HG03095 (cell line): ENCODE data around the gene MALAT1.
A peak's percentile ranks its signal among the peaks of the same experiment; 100 is the strongest.

Experiments used
- ATAC-seq: cut with Tn5 transposase; IDR thresholded peaks from one replicate; pipeline ENCODE4 v1.9.1; 2021; ENCODE audit warnings: moderate library complexity; ENCODE audit not compliant: unreplicated experiment

The MALAT1 gene

DNA sequence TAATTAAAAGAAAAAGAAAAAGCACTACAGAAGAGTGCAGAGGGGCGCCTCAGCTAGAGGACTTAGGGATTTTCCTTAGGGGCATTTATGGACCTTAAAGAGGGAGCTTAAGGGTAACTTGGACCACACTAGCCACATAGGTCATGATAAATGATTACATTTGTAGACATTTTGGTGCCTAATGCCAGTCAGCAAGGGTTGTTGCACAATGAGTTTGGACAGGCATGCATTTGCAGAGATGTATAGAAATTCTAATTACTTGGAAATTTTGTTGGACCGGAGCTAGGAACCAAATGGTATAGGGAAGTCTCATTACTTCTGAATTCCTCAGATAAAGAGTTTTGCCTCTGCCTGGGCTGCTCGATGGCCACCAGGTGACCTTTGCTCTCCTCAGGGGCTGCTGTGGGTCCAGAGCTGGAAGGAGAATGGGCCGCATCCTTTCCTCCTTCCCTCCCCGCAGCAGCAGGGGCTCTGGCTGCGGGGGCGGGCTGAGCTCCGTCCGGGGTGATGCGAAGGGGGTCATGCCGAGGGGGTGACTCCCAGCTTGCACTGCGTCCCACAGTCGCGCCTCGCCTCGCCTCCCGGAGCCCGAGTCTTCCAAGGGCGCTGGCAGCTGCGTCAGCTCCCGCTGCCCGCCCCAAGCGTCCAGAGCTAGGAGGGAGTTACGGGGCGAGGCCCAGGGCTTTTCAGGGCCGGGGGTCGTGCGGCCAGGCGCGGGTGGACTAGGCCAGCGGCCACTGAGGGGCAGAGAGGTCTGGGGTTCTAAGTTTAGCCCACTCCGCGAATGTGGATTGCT, 20.3 kb upstream of the MALAT1 start:
- no peak for ATAC-seq

DNA sequence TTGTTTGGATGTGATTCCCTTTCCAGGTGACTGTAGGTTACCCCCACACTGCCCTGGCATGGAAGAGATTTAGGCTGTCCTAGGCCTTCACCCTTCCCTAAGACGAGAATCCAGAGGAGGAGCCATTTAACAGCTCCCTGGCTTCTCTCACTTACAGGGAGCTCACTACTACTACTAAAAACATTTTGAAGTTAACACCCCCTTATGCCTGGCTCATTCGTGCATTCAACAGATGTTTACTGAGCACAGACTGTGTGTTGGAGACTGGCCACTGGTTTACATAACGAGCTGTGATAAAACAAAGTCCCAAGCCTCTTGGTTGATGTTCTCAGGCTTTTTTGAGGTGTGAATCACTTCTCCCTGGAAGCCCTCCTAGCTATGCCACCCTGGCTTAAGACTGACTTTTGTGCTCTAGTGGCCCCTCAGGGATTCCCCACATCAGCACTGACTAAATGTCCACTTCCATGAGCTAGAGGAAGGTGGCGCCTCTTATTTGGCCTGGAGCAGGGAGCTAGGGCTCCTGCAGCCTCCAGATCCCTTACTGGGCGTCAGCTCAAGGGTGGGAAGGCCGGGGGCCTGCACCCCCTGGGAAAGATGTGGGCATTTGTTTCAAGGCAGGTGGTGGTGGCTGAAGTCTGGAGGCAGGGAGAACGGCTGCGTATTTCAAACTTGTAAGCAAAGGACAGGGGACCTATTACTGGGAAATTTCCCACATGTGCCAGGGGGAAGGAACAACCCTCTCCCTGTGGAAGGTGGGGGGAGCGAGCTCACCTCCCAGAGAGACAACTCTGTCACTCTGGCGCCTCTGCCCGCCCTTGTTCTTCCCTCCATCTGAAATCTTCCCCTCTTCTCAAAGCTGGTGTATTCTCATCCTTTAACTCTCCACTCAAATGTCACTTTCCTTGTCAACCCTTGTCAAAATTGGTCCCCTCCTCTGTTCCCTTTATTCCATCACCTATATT, 19.4 kb upstream of the MALAT1 start:
- ATAC-seq = no peak

DNA sequence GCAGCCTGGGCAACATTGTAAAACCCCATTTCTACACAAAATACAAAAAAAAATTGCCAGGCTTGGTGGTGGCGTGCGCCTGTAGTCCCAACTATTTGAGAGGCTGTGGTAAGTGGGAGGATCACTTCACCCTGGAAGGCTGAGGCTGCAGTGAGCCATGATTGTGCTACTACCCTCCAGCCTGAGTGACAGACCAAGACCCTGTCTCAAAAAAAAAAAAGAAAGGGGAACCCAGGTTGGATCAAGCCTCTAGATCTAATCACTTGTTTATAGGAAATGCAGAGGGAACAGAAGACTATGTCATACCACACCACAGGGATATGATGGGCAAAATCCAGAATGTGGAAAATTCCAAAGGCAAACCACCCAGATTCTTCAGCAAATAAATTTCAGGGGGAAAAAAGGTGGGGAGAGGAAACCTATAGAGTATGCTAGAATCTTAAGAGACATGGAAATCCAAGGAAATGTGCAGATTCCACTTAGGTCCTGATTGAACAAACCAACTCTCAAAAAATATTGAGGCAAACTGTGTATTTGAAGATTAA, 16.5 kb upstream of the MALAT1 start:
- no peak for ATAC-seq

DNA sequence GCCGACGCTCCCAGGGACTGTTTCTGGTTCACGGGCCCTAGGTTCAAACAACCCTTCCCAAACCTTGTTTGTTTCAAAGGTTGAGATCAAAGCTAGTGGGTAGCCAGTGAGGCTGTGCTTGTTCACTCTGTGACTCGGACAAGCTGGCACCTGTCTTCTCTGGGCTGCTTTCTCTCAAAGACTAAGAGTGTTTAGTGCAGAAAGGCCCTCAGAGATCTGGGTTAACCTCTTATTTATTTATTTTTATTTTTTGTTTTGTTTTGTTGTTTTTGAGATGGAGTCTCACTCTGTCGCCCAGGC, 13.0 kb upstream of the MALAT1 start:
- no peak for ATAC-seq

DNA sequence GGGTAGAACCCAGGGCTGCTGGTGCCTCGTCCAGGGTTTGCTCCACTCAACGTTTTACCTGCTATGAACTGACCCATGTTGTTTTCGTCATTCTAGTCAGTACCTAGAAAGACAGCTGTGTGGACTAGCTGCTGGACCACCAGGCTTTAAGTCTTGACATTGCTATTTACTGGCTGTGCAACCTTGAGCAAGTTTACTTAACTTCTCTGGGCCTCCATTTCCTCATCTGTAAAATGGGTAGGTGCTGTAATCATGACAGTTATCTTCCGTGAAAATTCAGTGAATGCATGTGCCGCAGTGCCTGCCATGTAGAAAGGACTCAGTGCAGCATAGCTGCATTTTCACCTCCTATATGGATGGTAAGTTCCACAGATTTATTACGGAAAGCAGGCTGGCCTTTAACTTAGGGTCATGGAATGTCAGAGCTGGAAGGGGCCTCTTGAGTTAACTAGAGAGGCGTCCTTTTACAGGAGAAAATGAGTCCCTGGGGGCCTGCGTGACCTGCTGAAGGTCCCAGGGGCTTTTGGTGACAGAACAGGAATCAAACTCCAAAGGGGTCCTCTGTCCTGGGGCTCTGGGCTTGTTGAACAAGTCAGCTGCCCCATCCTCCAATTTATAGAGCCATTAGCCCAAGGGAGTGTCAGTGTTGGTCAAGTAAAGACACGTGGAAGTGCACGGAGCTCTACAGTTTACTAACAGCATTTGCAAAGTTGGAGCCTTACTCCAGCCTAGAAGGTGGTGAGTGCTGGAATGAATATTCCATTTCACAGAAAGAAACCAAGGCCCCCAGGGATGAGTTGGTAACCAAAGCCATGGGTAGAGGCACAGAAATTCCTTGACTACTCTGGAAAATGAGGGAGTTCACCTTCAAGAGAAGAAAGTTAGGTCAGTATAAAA, 12.0 kb upstream of the MALAT1 start:
- ATAC-seq = no peak

DNA sequence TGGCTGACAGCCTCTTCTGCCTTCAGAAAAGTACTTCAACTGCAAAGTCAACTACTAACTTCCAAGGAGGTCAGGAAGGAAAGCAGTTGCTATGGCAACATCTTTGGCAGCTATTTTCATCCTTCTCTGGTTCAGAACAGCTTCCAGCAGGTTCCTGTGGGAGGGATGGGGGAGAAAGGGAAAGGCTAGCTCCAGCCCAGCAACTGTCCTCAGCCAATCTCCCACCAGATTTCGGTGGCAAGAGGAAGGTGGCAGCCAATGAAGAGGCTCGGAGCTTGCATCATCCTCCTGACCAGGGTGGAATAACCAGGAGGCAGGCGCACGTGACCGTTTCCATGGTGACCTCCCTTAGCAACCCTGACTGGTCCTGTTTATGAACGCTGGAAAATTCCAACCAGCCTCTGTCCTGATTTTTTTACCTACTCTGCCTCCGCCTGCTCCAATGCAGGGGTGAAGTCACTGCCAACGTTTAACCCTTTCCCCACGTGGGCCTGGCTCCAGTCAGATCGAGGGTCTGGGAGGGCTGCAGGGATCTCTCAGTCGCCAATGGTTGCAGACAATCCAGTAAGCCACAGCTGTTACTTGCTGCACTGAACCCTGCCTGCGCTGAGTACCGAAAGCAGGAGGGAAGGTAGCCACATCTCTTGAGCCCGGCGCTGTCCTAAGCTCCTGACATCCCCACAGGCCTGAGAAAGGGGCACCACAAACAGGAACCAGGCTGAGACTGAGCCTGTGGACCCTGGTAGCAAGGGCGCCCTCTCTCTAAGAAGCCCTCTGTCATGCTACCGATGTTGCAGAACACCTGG, 11.2 kb upstream of the MALAT1 start:
- ATAC-seq = no peak

DNA sequence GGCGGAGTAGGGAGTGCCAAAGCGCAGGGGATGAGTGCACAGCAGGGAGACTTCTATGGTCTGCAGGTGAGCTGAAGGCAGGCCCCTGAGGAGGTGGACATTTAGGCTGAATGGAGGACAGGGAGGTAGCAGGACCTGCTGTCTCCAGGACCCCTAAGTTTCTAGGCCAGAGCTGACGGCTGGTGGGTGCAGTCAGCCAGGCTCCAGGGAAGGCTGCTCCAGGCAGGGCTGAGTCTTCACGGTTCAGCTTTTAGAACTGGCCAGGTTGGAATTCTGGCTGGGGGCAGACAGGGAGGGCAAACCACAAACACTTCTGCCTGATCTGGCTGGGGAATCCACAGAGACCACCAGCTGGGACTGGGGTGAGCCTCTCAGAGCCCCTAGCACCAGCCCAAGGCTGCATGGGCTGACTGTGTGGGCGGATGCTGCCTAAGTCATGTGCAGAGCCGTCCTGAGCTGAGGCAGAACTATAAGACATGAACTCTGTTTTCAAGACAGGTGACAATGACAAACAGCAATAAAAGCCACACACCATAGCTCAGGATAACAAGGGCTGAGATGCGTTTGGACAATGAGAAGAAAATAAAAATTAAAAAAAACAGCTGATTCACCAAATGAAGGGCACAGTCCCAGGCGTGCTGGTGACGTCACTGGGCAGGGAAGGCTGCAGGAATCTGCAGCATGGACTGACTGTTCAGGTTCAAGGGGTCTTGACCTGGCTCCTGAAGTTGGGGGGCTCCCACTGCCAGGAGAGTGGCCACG, 10.4 kb upstream of the MALAT1 start:
- no peak for ATAC-seq

DNA sequence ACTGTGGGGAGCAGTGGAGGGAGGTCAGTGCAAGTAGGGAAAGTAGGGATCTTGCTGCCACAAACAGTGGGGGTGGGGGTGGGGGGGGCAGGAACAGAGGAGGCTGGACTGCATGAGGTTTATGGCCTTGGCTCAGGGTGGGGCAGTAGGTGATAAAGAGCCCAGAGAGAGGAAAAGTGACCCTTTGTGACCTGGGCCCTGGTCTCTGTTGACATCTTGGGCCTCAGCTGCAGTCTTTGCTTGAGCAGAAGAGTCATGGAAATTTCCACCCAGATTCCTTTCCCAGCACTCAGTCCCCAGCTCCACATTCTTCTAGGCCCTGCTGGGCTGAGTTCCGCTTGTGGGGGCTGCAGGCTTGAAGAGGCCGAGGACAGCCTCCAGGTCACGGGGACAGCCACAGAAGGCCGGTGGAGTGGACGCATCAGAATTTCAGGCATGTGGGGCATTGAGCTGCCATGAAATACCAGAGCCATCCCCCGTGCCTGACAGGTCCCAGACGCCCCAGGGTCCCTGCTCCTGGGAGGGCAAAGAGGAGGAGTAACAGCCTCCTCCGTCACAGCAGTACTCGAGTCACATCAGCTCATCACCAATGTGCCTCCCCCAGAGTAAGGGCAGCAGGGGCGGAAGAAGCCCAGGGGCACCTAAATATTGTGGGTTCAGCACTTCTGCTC, 9.7 kb upstream of the MALAT1 start:
- no peak for ATAC-seq

DNA sequence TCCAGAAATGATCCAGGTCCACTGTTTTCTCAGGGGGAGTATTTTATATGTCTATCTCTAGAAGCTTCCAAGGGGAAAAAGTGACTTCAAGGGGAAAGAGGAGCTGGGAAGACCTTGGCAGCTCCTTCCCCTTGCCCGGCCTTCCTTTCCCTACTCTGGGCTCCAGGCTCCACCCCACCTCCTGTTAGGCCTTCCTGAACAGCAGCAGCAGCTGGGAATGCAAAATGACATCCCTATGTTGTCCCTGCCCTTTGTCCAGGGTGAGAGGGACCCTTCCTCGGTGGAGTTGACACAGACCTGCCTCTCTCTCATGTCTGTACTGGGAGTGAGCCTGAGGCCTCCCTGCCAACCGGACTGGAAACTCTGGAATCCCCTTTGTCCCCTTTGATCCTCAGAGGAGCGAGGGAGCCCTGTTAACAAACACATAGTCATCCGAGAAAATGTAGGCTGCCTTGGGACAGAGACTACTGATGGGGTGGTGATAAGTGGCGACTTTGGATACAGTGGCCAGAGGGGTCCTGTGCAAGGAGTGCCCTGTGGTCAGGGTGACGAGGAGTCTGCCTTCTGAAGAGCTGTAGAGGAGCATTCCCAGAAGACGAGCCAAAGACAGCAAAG, 9.0 kb upstream of the MALAT1 start:
- no peak for ATAC-seq

DNA sequence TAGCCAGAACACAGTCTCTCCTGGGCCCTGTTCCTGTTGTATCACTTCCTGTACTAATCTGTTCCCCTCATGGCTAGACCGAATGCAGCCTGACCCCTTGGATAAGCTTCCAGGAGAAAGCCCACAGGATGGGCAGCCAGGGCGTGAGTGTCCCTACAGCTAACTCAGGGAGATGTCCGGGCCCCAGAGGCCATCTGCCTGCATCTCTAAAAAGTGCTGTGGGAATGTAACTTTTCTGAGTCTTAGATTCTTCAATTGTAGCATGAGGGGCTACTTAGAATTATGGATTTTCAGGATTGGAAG, 7.7 kb upstream of the MALAT1 start:
- no peak for ATAC-seq

DNA sequence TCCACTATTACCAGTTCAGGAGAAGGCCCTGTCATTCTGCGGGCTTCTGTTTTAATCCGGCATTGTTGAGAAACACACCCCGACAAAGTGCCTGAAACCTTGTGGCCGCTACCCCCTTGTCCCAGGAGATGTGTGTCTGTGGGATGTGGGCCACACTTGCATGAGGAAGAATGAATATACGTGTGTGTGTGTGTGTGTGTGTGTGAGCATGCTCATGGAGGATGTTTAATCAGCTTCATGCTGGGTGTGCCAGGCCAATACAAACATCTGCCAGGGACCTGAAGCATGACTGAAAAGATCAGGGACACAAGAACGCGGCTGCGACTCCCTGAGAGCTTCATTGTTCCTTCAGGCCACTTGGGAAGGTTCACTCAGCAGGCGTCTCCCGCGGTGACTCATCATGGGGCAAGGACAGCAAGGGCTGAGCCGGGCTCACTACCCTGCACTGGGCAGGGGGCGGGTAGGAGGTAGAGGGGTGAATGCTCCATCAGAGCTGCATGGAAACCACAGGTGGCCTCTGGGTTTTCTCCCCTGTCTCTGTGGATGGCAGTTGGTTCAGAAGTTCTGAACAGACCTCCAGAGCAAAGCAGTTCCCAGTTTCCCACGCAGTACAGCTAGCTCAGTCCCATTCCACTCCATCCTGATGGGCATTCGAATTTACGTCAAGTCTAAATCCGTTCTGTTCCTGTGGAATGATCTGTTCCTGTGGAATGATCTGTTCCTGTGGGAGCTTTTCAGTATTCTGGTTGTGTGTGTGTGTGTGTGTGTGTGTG, 7.0 kb upstream of the MALAT1 start:
- no peak for ATAC-seq

DNA sequence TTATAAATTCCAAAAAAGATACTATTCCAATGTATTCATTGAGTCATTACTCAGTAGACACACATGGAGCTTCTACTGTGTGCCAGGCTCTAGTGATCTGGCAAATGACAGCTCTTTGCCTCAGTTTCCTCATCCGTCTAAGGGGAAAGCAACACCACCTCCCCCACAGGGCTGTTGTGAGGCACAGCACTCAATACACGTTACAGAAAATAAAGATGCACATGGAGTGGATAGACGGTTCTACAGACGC, 6.5 kb upstream of the MALAT1 start:
- ATAC-seq = no peak

DNA sequence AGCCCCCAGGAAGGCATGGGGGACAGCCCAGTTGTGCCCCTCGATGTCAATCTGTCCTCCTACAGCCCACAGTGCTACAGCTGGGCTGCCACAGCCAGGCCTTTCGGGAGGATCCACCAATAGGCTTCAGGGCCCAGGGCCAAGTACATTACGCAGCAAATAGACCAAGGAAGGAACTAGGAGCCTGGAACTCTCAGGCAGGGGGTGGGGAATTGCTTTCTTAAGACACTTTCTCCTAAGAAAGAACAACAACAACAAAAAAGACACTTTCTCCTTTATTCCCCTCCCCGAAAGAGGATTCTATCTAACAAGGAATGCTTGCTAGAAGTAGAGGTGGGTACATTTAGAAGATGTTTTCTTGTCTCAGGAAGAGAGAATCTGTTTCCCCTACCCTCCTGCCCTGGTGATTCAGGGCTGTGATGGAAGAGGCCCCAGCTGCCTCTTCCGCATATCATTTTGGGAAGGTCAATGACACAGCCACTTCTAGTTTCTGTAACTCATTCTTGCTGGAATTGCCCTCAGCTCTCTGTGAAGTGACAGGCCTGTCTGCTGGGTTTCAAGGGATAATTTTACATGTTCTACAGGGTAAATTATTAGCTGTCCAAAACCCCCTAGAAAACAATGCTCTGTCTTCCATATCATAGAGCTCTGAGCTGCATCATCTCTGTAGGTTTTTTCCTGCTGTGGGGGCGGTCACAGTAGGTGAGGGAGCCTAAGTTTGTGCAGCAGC, 6.0 kb upstream of the MALAT1 start:
- ATAC-seq = peak; percentile 26

DNA sequence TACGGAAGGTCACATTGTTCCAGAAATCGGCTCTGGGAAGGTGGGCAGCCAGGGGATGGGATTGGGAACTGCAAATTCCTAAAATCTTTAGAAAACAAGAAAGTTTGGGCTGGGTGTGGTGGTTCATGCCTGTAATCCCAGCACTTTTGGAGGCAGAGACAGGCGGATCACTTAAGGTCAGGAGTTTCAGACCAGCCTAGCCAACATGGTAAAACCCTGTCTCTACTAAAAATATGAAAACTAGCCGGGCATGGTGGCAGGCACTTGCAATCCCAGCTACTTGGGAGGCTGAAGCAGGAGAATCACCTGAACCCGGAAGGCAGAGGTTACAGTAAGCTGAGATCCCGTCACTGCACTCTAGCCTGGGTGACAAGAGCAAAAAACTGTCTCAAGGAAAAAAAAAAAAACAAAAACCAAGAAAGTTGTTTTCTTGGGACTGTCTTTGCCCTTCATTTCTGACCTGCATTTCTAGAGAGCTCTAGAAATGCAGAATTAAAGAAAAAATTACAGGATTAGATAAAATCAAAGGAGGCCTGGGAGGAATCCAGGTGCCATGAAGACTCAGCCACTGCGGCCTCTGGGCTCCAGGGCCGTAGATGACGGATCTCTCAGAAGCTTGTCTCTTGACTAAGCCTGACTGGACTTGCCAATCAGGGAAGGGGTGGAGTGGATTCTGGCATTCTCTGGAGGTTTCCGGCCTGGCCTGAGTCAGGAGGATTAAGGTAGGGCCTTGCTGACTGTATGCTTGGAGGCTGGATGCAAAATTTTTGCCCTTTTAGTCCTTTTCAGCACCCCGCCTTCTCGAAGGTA, 5.3 kb upstream of the MALAT1 start:
- no peak for ATAC-seq

DNA sequence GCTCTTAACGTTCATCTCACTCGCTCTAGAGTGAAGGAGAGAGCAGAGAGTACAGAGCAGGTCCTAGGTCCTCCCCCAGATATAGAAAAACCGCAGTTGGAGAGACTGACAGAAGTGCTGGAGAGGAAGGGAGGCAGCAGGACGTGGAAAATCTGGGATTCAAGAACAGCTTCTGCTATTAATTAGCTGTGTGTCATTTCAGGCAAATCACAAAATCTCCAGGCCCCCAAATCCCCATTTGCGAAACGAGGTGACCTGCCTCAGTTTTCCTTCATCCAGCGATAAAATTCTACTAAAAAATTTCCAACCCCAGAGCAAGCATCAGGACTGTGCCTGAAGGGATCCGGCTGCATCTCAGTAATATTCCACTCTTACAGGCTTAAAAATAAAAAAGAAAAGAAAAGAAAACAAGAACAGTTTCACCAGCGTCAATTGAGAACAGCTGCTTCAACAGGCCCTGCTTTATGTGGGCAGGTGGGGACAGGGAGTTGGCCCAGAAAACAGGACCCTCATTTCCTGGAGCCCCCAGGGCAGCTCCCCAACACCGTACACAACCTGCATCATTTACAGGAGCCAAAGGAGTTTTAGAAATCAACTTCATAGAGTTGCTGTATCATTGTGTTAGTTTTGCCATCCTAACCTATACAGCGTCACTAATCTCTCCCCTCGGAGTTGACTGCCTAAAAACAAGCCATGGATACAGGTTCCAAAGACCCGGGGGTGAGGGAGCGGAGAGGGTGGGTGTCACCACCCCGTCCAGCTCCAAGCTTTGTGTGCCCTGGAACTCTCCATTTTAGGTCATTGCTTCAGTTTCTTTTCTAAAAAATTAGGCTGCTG, 2.3 kb upstream of the MALAT1 start:
- ATAC-seq = peak; percentile 2
